PC-9 (cell line): ENCODE measurements around the gene HIPK1.

Experiments used
- CTCF ChIP-seq: fragments of 200-600 bp; sonication (generic); conservative IDR thresholded peaks from 2 replicates; pipeline ENCODE4 v1.6.1; 2017; ENCODE audit warnings: mixed run types, antibody characterized with exemption, mild to moderate bottlenecking, moderate library complexity
- EZH2 ChIP-seq: fragments of 200-600 bp; sonication (generic); IDR thresholded peaks from 2 replicates; pipeline ENCODE4 v1.8.0; 2017; ENCODE audit warnings: antibody characterized with exemption, low read depth

- no peak for TF ChIP-seq EZH2
- no peak for TF ChIP-seq CTCF
These were observed 94.9 kb downstream of the HIPK1 start for GRCh38 chr1:114024049-114024448.
